Esophagus squamous epithelium (tissue), 4 donors: ENCODE results near the gene UGT2B17.
"Not testable (repeated sequence)": the region's sequence is repeated elsewhere in the genome, so short reads cannot be mapped to it uniquely, and the experiment has no call there.

Experiments used
- POLR2A ChIP-seq, 4 donors: fragments of 450-650 bp; IDR thresholded peaks; one replicate each; pipeline ENCODE4 v1.6.1; 2017; ENCODE audit warnings: antibody characterized with exemption in 4 of 4, mild to moderate bottlenecking in 4 of 4, moderate library complexity in 3 of 4
- TF ChIP-seq, protein P1 (sequence below), 6 experiments: fragments of 450-650 bp in 4 of 6; fragments of 200-600 bp in 2 of 6; sonication (generic) in 2 of 6; IDR thresholded peaks; one replicate each; pipeline ENCODE4 v1.5.1; 2016 to 2019; ENCODE audit warnings: antibody characterized with exemption in 6 of 6, mild to moderate bottlenecking in 4 of 6, moderate library complexity in 4 of 6

DNA sequence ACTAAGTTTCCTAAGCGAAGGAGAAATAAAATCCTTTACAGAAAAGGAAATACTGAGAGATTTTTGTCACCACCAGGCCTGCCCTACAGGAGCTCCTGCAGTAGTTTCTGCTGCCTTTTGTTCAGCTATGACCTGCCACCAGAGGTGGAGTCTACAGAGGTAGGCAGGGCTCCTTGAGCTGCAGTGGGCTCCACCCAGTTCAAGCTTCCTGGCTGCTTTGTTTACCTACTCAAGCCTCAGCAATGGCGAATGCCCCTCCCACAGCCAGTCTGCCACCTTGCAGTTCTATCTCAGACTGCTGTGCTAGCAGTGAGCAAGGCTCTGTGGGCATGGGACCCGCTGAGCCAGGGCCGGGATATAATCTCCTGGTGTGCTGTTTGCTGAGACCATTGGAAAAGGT, 71.3 kb downstream of the UGT2B17 start:
- TF ChIP-seq, protein P1, sequence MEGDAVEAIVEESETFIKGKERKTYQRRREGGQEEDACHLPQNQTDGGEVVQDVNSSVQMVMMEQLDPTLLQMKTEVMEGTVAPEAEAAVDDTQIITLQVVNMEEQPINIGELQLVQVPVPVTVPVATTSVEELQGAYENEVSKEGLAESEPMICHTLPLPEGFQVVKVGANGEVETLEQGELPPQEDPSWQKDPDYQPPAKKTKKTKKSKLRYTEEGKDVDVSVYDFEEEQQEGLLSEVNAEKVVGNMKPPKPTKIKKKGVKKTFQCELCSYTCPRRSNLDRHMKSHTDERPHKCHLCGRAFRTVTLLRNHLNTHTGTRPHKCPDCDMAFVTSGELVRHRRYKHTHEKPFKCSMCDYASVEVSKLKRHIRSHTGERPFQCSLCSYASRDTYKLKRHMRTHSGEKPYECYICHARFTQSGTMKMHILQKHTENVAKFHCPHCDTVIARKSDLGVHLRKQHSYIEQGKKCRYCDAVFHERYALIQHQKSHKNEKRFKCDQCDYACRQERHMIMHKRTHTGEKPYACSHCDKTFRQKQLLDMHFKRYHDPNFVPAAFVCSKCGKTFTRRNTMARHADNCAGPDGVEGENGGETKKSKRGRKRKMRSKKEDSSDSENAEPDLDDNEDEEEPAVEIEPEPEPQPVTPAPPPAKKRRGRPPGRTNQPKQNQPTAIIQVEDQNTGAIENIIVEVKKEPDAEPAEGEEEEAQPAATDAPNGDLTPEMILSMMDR (IDR thresholded peaks at IDR 0.05), result not testable (repeated sequence)
- not testable (repeated sequence) for TF ChIP-seq POLR2A (IDR thresholded peaks at IDR 0.05)
